Transverse colon (tissue), 3 donors: ENCODE results near the gene GDF7.

Source experiments
- POLR2A ChIP-seq: fragments of 450-650 bp; IDR thresholded peaks from one replicate; pipeline ENCODE4 v1.6.1; 2016; ENCODE audit warnings: antibody characterized with exemption, mild to moderate bottlenecking, moderate library complexity
- TF ChIP-seq, protein P1 (sequence below), 5 experiments: fragments of 200-600 bp in 3 of 5; fragments of 450-650 bp in 2 of 5; sonication (generic) in 3 of 5; IDR thresholded peaks; 1 replicate in 2 of 5; 2 replicates in 3 of 5; pipeline ENCODE4 v1.5.1; 2016 to 2017; ENCODE audit warnings: antibody characterized with exemption in 5 of 5, inconsistent platforms in 3 of 5, mild to moderate bottlenecking in 2 of 5, moderate library complexity in 1 of 5

DNA sequence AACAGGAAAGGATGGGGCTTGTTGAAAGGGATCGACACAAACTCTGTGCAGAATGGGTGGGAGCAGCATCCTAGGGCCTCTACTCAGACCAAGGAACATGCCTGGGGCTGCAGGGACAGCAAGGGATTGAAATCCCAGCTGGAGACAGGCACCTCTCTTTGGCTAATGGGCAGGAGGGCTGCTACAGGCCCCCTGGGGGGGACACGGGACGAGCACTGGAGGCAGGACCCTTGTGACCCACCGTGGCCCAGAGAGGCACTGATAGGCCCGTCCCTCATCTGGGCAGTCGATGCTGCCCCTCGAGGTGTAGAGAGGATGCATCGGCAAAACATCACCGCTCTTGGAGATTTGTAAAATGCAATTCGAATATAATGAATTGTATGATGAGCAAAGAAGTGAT is 21.2 kb upstream of the GDF7 start:
- TF ChIP-seq POLR2A: no peak
- TF ChIP-seq, protein P1, sequence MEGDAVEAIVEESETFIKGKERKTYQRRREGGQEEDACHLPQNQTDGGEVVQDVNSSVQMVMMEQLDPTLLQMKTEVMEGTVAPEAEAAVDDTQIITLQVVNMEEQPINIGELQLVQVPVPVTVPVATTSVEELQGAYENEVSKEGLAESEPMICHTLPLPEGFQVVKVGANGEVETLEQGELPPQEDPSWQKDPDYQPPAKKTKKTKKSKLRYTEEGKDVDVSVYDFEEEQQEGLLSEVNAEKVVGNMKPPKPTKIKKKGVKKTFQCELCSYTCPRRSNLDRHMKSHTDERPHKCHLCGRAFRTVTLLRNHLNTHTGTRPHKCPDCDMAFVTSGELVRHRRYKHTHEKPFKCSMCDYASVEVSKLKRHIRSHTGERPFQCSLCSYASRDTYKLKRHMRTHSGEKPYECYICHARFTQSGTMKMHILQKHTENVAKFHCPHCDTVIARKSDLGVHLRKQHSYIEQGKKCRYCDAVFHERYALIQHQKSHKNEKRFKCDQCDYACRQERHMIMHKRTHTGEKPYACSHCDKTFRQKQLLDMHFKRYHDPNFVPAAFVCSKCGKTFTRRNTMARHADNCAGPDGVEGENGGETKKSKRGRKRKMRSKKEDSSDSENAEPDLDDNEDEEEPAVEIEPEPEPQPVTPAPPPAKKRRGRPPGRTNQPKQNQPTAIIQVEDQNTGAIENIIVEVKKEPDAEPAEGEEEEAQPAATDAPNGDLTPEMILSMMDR (IDR thresholded peaks at IDR 0.05): no peak
